ENCODE results near the gene KAT2A.
"Not testable (repeated sequence)": the region's sequence is repeated elsewhere in the genome, so short reads cannot be mapped to it uniquely, and the experiment has no call there.

The KAT2A gene

GRCh38 chr17:42141382-42141781 is 20.2 kb upstream of the KAT2A start:
- Histone ChIP-seq H3K4me1 (ENCODE audit: insufficient read depth, insufficient read length) (peaks cover 4% of the 10 kb centered on the region), H3K9ac (ENCODE audit: insufficient read length, low read depth) (no peak overlapping the region), H3K36me3 (ENCODE audit: insufficient read depth, insufficient read length, low read length) (peaks cover 70% of the 10 kb centered on the region), H3K27me3 (ENCODE audit: insufficient read depth, insufficient read length) (no peaks in the 10 kb centered on the region), H3K4me3 (ENCODE audit: insufficient read length, low read depth) (no peak overlapping the region), H3K9me3 (ENCODE audit: insufficient read depth, low read length) (no peaks in the 10 kb centered on the region)
- TF ChIP-seq ZNF274 (IDR thresholded peaks at IDR 0.05; ENCODE audit: low read depth, low read length), result no peak
- no peak for TF ChIP-seq YY1 (IDR thresholded peaks at IDR 0.05; ENCODE audit: insufficient read depth, insufficient read length)
- TF ChIP-seq SUZ12 (IDR thresholded peaks at IDR 0.05; ENCODE audit: extremely low read depth, insufficient read depth, insufficient read length), result no peak
- DNase-seq (ENCODE audit: low read depth, low spot score), result no peak

DNA sequence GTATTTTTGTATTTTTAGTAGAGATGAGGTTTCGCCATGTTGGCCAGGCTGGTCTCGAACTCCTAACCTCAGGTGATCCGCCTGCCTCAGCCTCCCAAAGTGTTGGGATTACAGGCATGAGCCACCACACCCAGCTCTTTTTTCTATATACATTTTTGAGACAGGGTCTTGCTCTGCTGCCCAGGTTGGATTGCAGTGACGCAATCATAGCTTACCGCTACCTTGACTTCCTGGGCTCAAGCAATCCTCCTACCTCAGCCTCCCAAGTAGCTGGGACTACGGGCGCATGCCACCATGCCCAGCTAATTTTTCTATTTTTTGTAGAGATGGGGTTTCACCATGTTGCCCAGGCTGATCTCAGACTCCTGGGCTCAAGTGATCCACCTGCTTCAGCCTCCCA is 19.5 kb upstream of the KAT2A start:
- H3K9ac ChIP-seq (ENCODE audit: insufficient read length, low read depth); H3K4me3 ChIP-seq (ENCODE audit: insufficient read length, low read depth); H3K27me3 ChIP-seq (ENCODE audit: insufficient read depth, insufficient read length); DNase-seq (ENCODE audit: low read depth, low spot score); H3K9me3 ChIP-seq (ENCODE audit: insufficient read depth, low read length); H3K4me1 ChIP-seq (ENCODE audit: insufficient read depth, insufficient read length): not testable (repeated sequence)
- peaks cover 71% of the 10 kb centered on the region for H3K36me3 ChIP-seq (ENCODE audit: insufficient read depth, insufficient read length, low read length)

DNA sequence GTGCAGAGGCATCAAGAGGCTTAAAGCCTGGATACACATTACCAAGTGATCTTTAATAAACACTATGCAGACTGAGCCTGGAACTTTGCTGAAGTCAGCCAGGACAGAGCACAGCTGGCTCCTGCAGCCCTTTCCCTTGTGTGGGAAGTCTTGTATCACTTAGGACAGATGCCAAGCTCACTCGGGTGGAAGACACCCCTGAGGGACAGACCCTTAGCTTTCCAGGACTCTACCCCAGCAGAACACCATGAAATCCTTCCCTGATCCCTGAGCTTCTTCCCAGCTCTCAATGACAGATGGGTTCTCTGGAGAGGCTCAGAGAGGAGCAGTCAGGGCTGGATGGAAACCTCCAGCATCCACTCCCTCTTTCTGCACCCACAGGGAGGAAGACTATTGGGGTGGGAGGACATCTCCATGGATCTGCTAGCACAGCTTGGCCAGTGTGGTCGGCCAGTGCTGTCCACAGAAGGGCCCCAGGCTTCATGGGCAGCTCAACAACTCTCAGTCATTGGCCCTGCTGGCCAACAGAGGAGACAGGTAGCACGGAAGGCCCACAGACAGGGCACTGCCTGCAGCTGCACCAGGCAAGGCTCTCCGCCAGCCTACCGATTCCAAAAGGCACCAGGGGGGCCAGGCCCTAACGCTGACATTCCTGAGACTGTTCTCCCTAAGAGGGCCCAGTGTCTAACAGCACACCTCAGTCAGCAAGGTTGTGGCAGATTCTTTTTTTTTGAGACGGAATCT is 17.8 kb upstream of the KAT2A start:
- TF ChIP-seq SUZ12 (IDR thresholded peaks at IDR 0.05; ENCODE audit: extremely low read depth, insufficient read depth, insufficient read length) (no peak), YY1 (IDR thresholded peaks at IDR 0.05; ENCODE audit: insufficient read depth, insufficient read length) (no peak), ZNF274 (IDR thresholded peaks at IDR 0.05; ENCODE audit: low read depth, low read length) (no peak)
- Histone ChIP-seq H3K9ac (ENCODE audit: insufficient read length, low read depth) (no peak overlapping the region), H3K4me1 (ENCODE audit: insufficient read depth, insufficient read length) (peaks cover 11% of the 10 kb centered on the region), H3K27me3 (ENCODE audit: insufficient read depth, insufficient read length) (no peaks in the 10 kb centered on the region), H3K9me3 (ENCODE audit: insufficient read depth, low read length) (no peaks in the 10 kb centered on the region), H3K36me3 (ENCODE audit: insufficient read depth, insufficient read length, low read length) (peaks cover 77% of the 10 kb centered on the region), H3K4me3 (ENCODE audit: insufficient read length, low read depth) (no peak overlapping the region)
- DNase-seq (ENCODE audit: low read depth, low spot score), result no peak

GRCh38 chr17:42136654-42137051 is 15.5 kb upstream of the KAT2A start:
- Histone ChIP-seq H3K27me3 (ENCODE audit: insufficient read depth, insufficient read length) (no peaks in the 10 kb centered on the region), H3K4me1 (ENCODE audit: insufficient read depth, insufficient read length) (peaks cover 13% of the 10 kb centered on the region), H3K36me3 (ENCODE audit: insufficient read depth, insufficient read length, low read length) (peaks cover 77% of the 10 kb centered on the region), H3K4me3 (ENCODE audit: insufficient read length, low read depth) (no peak overlapping the region), H3K9me3 (ENCODE audit: insufficient read depth, low read length) (no peaks in the 10 kb centered on the region), H3K9ac (ENCODE audit: insufficient read length, low read depth) (no peak overlapping the region)
- TF ChIP-seq SUZ12 (IDR thresholded peaks at IDR 0.05; ENCODE audit: extremely low read depth, insufficient read depth, insufficient read length) (no peak), ZNF274 (IDR thresholded peaks at IDR 0.05; ENCODE audit: low read depth, low read length) (no peak), YY1 (IDR thresholded peaks at IDR 0.05; ENCODE audit: insufficient read depth, insufficient read length) (no peak)
- no peak for DNase-seq (ENCODE audit: low read depth, low spot score)

DNA sequence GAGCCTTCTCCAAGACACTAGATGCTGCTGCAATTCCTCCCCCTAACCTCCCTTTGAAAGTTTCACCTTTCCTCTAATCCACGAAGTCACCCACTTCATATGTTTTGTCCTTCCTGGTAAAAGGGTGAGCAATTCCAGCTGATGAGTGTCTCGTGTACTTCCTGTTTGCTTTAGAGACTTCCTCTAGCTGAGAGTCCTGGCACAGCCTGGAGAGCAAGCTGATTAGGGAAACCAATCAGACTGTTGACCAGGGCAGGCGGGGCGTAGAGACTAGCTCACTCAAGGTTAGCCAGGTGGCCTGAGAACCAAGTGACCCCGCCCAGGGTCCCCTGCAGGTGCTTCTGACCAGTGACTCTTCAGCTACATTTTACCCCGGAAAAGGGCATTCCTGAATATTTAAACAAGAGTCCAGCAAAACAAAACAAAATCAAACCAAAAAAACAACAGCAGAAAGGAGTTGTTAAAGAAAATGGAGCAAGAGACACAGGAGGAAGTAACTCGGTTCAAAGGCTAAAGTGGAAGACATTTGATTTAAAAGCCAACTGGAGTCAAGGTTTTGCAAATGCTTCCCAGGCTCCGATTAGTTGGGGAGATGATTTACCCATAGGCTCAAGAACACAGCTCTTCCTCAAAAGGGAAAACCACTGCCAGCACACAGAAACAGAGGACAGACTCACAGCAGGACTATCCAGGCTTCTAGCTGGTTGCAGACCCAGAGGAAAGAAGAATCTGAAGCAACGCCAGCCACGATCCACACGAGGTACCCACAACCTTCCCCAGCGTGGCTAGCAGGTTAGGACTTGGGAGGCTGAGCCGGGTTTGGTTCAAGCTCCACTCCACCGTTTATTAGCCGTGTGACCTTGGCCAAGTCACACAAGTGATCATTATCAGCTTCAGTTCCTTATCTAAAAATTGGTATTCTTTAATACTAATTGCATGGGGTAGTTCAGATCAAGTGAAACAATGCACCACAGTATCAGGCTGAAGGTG is 14.8 kb upstream of the KAT2A start:
- Histone ChIP-seq H3K9me3 (ENCODE audit: insufficient read depth, low read length) (no peaks in the 10 kb centered on the region), H3K9ac (ENCODE audit: insufficient read length, low read depth) (no peak overlapping the region), H3K4me1 (ENCODE audit: insufficient read depth, insufficient read length) (peaks cover 13% of the 10 kb centered on the region), H3K27me3 (ENCODE audit: insufficient read depth, insufficient read length) (no peaks in the 10 kb centered on the region), H3K36me3 (ENCODE audit: insufficient read depth, insufficient read length, low read length) (peaks cover 77% of the 10 kb centered on the region), H3K4me3 (ENCODE audit: insufficient read length, low read depth) (no peak overlapping the region)
- DNase-seq (ENCODE audit: low read depth, low spot score), result no peak
- no peak for TF ChIP-seq YY1 (IDR thresholded peaks at IDR 0.05; ENCODE audit: insufficient read depth, insufficient read length)
- no peak for TF ChIP-seq ZNF274 (IDR thresholded peaks at IDR 0.05; ENCODE audit: low read depth, low read length)
- no peak for TF ChIP-seq SUZ12 (IDR thresholded peaks at IDR 0.05; ENCODE audit: extremely low read depth, insufficient read depth, insufficient read length)

- Histone ChIP-seq H3K36me3 (ENCODE audit: insufficient read depth, insufficient read length, low read length) (peaks cover 81% of the 10 kb centered on the region), H3K4me1 (ENCODE audit: insufficient read depth, insufficient read length) (peaks cover 13% of the 10 kb centered on the region), H3K9ac (ENCODE audit: insufficient read length, low read depth) (no peak overlapping the region), H3K4me3 (ENCODE audit: insufficient read length, low read depth) (no peak overlapping the region), H3K27me3 (ENCODE audit: insufficient read depth, insufficient read length) (no peaks in the 10 kb centered on the region), H3K9me3 (ENCODE audit: insufficient read depth, low read length) (no peaks in the 10 kb centered on the region)
- DNase-seq (ENCODE audit: low read depth, low spot score), result no peak
- TF ChIP-seq SUZ12 (IDR thresholded peaks at IDR 0.05; ENCODE audit: extremely low read depth, insufficient read depth, insufficient read length) (no peak), YY1 (IDR thresholded peaks at IDR 0.05; ENCODE audit: insufficient read depth, insufficient read length) (no peak), ZNF274 (IDR thresholded peaks at IDR 0.05; ENCODE audit: low read depth, low read length) (no peak)
These were observed 14.0 kb upstream of the KAT2A start for GRCh38 chr17:42135151-42135550.

DNA sequence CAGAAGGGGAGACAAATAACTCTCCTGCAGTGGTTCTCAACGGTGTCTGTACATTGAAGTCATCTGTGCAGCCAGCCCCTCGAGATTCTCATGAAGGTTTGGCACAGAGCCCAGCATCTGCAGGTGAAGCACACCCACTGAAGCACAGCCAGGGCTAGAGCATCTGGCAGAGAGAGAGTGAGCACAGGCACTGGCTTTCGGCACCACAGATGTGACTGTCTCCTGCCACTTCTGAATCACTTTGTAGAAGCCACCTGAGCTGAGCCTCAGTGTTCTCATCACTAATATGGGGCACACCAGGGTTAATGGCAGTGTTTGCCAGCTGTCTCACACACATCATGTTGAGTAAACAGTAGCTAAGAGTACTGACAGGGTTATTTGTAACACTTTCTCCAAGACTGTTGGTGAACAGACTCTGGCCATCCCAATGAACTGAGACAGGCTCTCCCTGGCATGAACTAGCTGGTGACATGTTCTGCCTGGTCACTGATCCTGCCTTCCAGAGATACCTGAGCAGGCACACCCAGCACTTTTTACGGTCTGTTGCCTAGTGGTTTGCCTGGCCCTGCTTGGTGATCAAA is 12.4 kb upstream of the KAT2A start:
- no peaks in the 10 kb centered on the region for H3K9me3 ChIP-seq (ENCODE audit: insufficient read depth, low read length)
- no peaks in the 10 kb centered on the region for H3K27me3 ChIP-seq (ENCODE audit: insufficient read depth, insufficient read length)
- peaks cover 88% of the 10 kb centered on the region for H3K36me3 ChIP-seq (ENCODE audit: insufficient read depth, insufficient read length, low read length)
- TF ChIP-seq SUZ12 (IDR thresholded peaks at IDR 0.05; ENCODE audit: extremely low read depth, insufficient read depth, insufficient read length), result no peak
- no peak for TF ChIP-seq ZNF274 (IDR thresholded peaks at IDR 0.05; ENCODE audit: low read depth, low read length)
- no peak for TF ChIP-seq YY1 (IDR thresholded peaks at IDR 0.05; ENCODE audit: insufficient read depth, insufficient read length)
- no peak overlapping the region for H3K9ac ChIP-seq (ENCODE audit: insufficient read length, low read depth)
- no peak overlapping the region for H3K4me3 ChIP-seq (ENCODE audit: insufficient read length, low read depth)
- peaks cover 11% of the 10 kb centered on the region for H3K4me1 ChIP-seq (ENCODE audit: insufficient read depth, insufficient read length)
- no peak for DNase-seq (ENCODE audit: low read depth, low spot score)
